Fibroblast of lung (primary cell): Measurements from ENCODE around the gene ITPKB.

ENCODE experiments used
- EZH2 ChIP-seq: IDR thresholded peaks from 2 replicates; pipeline ENCODE4 v1.5.1; 2012; ENCODE audit warnings: low read length, control low read depth, mild to moderate bottlenecking; ENCODE audit errors: missing control alignments
- TF ChIP-seq, protein P1 (sequence below), 2 donors: IDR thresholded peaks in 1 of 2; conservative IDR thresholded peaks in 1 of 2; 1 replicate in 1 of 2; 2 replicates in 1 of 2; pipeline ENCODE4 v1.5.1; 2011 to 2012; ENCODE audit warnings: low read length in 2 of 2, control low read depth in 1 of 2, inconsistent platforms in 1 of 2, low read depth in 1 of 2, mild to moderate bottlenecking in 1 of 2

DNA sequence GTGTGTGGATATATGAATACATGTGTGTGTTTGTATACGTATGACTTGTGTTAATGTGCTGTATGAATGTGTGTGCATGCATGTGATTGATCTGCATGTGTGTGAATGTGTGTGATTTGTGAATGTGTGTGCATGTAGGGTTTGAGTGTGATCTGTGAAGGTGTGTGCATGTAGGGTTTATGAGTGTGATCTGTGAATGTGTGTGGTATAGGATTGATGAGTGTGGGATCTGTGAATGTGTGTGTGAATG lies 102.3 kb downstream of the ITPKB start:
- TF ChIP-seq EZH2 = no peak
- TF ChIP-seq, protein P1, sequence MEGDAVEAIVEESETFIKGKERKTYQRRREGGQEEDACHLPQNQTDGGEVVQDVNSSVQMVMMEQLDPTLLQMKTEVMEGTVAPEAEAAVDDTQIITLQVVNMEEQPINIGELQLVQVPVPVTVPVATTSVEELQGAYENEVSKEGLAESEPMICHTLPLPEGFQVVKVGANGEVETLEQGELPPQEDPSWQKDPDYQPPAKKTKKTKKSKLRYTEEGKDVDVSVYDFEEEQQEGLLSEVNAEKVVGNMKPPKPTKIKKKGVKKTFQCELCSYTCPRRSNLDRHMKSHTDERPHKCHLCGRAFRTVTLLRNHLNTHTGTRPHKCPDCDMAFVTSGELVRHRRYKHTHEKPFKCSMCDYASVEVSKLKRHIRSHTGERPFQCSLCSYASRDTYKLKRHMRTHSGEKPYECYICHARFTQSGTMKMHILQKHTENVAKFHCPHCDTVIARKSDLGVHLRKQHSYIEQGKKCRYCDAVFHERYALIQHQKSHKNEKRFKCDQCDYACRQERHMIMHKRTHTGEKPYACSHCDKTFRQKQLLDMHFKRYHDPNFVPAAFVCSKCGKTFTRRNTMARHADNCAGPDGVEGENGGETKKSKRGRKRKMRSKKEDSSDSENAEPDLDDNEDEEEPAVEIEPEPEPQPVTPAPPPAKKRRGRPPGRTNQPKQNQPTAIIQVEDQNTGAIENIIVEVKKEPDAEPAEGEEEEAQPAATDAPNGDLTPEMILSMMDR (conservative IDR thresholded peaks at IDR 0.05 in 1 of 2, IDR thresholded peaks at IDR 0.05 in 1 of 2; ENCODE audit: low read depth in 1 of 2, low read length in 2 of 2) = no peak
